Subcutaneous abdominal adipose tissue (tissue), 5 donors: ENCODE measurements around the gene CRAMP1.
"Not testable (repeated sequence)": the region's sequence is repeated elsewhere in the genome, so short reads cannot be mapped to it uniquely, and the experiment has no call there.

ENCODE experiments used
- H3K27ac ChIP-seq: one replicate; pipeline ENCODE4 v1.7.0; 2013; ENCODE audit warnings: low read depth, mild to moderate bottlenecking, inconsistent platforms, low read length, moderate library complexity
- H3K27me3 ChIP-seq, 5 donors: one replicate each; pipeline ENCODE4 v1.7.0; 2013; ENCODE audit warnings: low read length in 5 of 5, inconsistent platforms in 1 of 5; ENCODE audit not compliant: control insufficient read depth in 5 of 5, insufficient read depth in 4 of 5
- H3K36me3 ChIP-seq, 5 donors: one replicate each; pipeline ENCODE4 v1.7.0; 2013; ENCODE audit warnings: low read length in 5 of 5; ENCODE audit not compliant: control insufficient read depth in 5 of 5, insufficient read depth in 5 of 5
- H3K4me1 ChIP-seq, 5 donors: one replicate each; pipeline ENCODE4 v1.7.0; 2013; ENCODE audit warnings: low read length in 5 of 5, mild to moderate bottlenecking in 3 of 5, moderate library complexity in 1 of 5; ENCODE audit not compliant: control insufficient read depth in 5 of 5, insufficient read depth in 5 of 5
- H3K4me3 ChIP-seq, 5 donors: one replicate each; pipeline ENCODE4 v1.7.0; 2013; ENCODE audit warnings: low read length in 5 of 5, low read depth in 1 of 5
- H3K9ac ChIP-seq, 5 donors: one replicate each; pipeline ENCODE4 v1.7.0; 2013; ENCODE audit warnings: low read length in 5 of 5, mild to moderate bottlenecking in 4 of 5, moderate library complexity in 3 of 5
- H3K9me3 ChIP-seq, 5 donors: one replicate each; pipeline ENCODE4 v1.7.0; 2013; ENCODE audit warnings: low read length in 5 of 5; ENCODE audit not compliant: control insufficient read depth in 5 of 5
- donor health status: healthy.
- donor health status: healthy.
- donor health status: healthy.
- donor health status: healthy.
- donor health status: healthy.

The CRAMP1 gene

DNA sequence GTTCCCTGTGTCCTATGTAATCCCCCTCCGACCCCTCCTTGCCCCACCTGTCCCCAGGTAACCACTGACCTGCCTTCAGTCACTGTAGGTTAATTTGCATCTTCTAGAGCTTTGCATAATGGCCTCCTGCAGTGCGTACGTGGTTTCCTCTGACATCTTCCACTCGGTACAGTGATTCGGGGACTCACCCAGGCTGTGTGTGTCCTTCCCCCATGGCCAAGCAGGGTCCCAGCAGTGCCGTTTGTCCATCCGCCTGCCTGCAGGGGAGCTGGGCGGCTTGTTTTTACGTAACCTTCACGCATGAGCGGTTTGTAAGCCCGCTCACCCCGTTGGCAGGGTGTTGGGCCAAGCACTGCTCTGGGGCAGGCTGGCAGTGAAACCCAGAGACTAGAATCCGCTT lies 101.8 kb downstream of the CRAMP1 start:
- H3K9me3 ChIP-seq, result no peaks in the 10 kb centered on the region
- H3K27me3 ChIP-seq, result no peaks in the 10 kb centered on the region
- peaks cover 0 to 25% (median 14%) of the 10 kb centered on the region in 5 donors for H3K4me1 ChIP-seq
- H3K36me3 ChIP-seq, result peaks cover 0 to 3% (median 0%) of the 10 kb centered on the region in 5 donors
- H3K4me3 ChIP-seq, result no peak overlapping the region
- H3K27ac ChIP-seq, result no peak overlapping the region
- no peak overlapping the region for H3K9ac ChIP-seq

DNA sequence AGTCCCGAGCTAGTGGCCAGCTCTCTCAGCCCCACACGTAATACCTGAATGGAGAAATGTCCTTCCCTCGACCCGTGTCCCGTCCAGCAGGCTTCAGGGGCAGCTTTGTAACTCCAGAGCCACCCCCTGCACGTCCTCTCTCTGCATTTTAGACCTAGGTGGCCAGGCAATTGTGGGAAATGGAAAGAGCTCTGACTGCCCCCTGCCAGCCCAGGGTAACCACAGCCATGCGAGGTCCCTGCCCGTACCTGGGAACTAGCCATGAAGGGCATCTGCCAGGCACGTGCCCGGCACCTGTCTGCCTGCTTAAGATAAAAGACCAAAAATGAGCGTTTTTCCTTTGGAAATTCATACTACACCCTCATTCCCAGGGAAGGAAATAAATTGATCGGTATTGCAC lies 103.1 kb downstream of the CRAMP1 start:
- H3K27ac ChIP-seq, result no peak overlapping the region
- no peak overlapping the region for H3K9ac ChIP-seq
- H3K36me3 ChIP-seq, result peaks cover 0 to 3% (median 0%) of the 10 kb centered on the region in 5 donors
- peaks cover 0 to 17% (median 8%) of the 10 kb centered on the region in 5 donors for H3K4me1 ChIP-seq
- no peak overlapping the region for H3K4me3 ChIP-seq
- no peaks in the 10 kb centered on the region for H3K9me3 ChIP-seq
- no peaks in the 10 kb centered on the region for H3K27me3 ChIP-seq

DNA sequence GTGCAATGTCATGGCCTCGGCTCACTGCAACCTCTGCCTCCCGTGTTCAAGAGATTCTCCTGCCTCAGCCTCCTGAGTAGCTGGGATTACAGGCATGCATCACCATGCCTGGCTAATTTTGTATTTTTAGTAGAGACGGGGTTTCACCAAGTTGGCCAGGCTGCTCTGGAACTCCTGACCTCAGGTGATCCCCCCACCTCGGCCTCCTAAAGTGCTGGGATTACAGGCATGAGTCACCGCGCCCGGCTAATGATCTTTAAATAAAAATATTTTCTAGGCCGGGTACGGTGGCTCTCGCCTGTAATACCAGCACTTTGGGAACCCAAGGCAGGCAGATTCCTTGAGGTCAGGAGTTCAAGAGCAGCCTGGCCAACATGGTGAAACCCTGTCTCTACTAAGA lies 106.1 kb downstream of the CRAMP1 start:
- not testable (repeated sequence) for H3K4me3 ChIP-seq, H3K27ac ChIP-seq, H3K9ac ChIP-seq, H3K36me3 ChIP-seq, H3K9me3 ChIP-seq, H3K27me3 ChIP-seq
- H3K4me1 ChIP-seq, result peaks cover 0 to 13% (median 9%) of the 10 kb centered on the region in 5 donors

DNA sequence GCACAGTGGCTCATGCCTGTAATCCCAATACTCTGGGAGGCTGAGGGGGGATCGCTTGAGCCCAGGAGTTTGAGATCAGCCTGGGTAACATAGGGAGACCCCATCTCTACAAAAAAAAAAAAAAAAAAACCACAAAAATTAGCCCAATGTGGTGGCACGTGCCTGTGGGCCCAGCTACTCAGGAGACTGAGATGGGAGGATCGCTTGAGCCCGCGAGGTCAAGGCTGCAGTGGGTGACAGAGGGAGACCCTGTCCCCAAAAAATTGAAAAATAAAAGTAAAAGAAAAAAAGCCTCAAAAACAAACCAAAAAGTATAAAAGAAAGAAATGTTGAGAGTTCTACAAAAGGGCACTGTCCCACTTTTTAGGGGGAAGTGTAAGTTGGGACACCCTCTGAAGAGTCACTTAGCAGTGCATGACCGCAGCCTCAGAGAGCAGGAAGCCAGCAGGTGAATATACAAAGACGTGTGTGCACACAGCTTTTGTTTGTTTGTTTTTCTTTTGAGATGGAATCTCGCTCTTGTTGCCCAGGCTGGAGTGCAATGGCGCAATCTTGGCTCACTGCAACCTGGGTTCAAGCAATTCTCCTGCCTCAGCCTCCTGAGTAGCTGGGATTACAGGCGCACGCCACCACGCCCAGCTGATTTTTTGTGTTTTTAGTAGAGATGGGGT lies 107.5 kb downstream of the CRAMP1 start:
- not testable (repeated sequence) for H3K27me3 ChIP-seq, H3K4me3 ChIP-seq, H3K9me3 ChIP-seq, H3K27ac ChIP-seq, H3K9ac ChIP-seq, H3K36me3 ChIP-seq
- H3K4me1 ChIP-seq, result peaks cover 0 to 19% (median 10%) of the 10 kb centered on the region in 5 donors

DNA sequence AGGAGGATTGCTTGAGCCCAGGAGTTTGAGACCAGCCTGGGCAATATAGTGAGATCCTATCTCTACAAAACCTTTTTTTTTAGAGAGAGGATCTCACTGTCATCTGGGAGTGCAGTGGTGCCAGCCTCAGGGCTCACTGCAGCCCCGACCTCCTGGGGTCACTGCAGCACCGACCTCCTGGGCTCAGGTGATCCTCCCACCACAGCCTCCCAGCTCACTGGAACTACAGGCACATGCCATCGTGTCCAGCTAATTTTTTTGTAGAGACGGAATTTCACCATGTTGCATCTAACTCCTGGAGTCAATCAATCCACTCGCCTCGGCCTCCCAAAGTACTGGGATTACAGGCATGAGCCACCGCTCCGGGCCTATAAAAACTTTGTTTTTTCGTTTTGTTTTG lies 109.2 kb downstream of the CRAMP1 start:
- H3K4me3 ChIP-seq, result no peak overlapping the region
- no peaks in the 10 kb centered on the region for H3K9me3 ChIP-seq
- peaks cover 0 to 14% (median 10%) of the 10 kb centered on the region in 5 donors for H3K36me3 ChIP-seq
- H3K9ac ChIP-seq, result no peak overlapping the region
- peaks cover 0 to 19% (median 10%) of the 10 kb centered on the region in 5 donors for H3K4me1 ChIP-seq
- no peak overlapping the region for H3K27ac ChIP-seq
- H3K27me3 ChIP-seq, result no peaks in the 10 kb centered on the region

DNA sequence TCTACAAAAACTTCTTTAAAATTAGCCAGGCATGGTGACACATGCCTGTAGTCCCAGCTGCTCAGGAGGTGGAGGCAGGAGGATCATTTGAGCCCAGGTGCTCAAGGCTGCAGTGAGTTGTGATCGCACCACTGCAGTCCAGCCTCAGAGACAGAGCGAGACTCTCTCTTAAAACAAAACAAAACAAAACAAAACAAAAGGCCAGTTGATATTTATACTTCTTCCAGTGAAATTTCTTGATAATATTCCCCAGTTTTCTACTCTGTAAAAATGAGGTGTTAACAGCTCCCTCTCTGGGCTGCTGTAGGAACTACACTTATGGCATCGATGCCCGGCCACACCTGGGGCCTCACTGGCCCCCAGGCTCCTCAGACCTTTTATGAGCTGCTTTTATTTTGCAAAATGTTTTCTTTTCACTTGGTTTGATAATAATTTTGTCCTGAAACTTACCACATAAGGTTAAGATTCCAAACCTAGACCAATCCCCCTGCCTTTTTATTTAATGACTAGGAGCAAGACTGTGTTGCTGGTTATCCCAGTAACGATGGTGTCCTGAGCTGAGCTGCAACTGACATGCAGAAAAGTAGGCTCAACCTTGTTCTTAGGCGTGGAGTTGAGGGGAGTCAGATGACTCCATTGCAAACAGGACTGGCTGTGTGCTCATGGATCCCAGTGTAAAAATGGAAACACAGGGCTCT lies 111.4 kb downstream of the CRAMP1 start:
- Histone ChIP-seq H3K9me3 (no peaks in the 10 kb centered on the region), H3K9ac (no peak overlapping the region), H3K27me3 (no peaks in the 10 kb centered on the region), H3K4me3 (no peak overlapping the region), H3K4me1 (peaks cover 0 to 19% (median 10%) of the 10 kb centered on the region in 5 donors), H3K27ac (no peak overlapping the region), H3K36me3 (peaks cover 0 to 37% (median 29%) of the 10 kb centered on the region in 5 donors)

DNA sequence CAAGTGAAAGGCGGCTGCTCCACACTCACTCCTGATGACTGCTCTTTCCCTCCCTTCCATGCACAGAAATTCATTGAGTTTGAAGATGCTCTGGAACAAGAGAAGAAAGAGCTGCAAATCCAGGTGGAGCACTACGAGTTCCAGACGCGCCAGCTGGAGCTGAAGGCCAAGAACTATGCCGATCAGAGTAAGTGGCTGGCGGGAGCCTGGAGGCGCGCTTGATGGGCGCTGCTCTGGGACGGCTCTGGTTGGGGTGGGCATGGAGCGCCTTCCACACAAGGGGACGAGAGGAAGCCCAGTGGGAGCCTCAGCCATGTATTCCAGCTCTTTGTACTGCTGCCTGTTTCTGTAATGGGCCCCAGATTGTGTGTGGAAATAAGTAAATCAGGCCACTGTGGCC lies 112.3 kb downstream of the CRAMP1 start:
- Histone ChIP-seq H3K9me3 (no peaks in the 10 kb centered on the region), H3K27ac (no peak overlapping the region), H3K27me3 (no peaks in the 10 kb centered on the region), H3K4me1 (peaks cover 0 to 19% (median 10%) of the 10 kb centered on the region in 5 donors), H3K4me3 (no peak overlapping the region), H3K36me3 (peaks cover 0 to 45% (median 38%) of the 10 kb centered on the region in 5 donors), H3K9ac (no peak overlapping the region)

DNA sequence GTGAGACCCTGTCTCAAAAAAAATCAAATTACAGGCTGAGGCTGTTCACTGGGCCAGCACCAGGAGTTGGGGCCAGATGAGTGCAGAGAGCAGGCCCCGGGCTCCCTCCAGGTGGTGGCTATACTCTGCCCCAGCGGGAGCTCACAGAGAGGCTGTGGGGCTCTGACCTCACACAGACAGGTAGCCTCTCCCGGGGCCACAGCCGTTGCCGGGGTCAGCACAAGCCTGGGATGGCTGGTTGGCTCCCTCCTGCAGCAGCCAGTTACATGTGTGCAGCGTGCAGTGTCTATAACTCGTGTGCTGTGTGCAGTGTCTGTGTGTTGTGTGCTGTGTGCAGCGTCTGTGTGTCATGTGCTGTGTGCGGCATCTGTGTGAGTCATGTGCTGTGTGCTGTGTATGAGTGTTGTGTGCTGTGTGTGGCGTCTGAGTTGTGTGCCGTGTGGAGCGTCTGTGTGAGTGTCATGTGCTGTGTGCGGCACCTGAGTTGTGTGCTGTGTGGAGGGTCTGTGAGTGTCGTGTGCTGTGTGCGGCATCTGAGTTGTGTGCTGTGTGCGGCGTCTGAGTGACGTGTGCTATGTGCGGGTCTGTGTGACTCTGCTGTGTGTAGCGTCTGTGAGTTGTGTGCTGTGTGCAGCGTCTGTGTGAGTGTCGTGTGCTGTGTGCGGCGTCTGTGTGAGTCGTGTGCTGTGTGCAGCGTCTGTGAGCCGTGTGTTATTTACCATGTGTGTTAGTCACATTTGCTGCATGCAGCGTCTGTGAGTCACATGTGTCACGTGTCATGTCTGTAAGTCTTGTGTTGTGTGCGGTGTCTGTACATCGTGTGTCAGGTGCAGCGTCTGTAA lies 114.7 kb downstream of the CRAMP1 start:
- peaks cover 0 to 60% (median 45%) of the 10 kb centered on the region in 5 donors for H3K36me3 ChIP-seq
- no peak overlapping the region for H3K4me3 ChIP-seq
- H3K9ac ChIP-seq, result no peak overlapping the region

More for the DNA sequence above, 114.7 kb downstream of the CRAMP1 start:
- H3K4me1 ChIP-seq, result peaks cover 0 to 27% (median 12%) of the 10 kb centered on the region in 5 donors
- no peak overlapping the region for H3K27ac ChIP-seq
- H3K27me3 ChIP-seq, result no peaks in the 10 kb centered on the region
- H3K9me3 ChIP-seq, result no peaks in the 10 kb centered on the region
